Neural crest cell (in vitro differentiated cells): ENCODE measurements around the gene FYCO1. TPM values are rescaled to one million over a fixed set of nuclear protein-coding genes. Genes with fewer than 3 reads are reported as not detected.

Experiments
- DNase-seq: peaks from one replicate; pipeline ENCODE4 v3.0.0; 2021; ENCODE audit warnings: low read depth, mixed read lengths, low spot score
- H3K27ac Mint-ChIP-seq: one replicate; pipeline ENCODE4 v1.8.0; 2021; ENCODE audit warnings: mild to moderate bottlenecking, mixed read lengths; ENCODE audit not compliant: unreplicated experiment
- H3K27me3 Mint-ChIP-seq: 2 replicates; pipeline ENCODE4 v1.8.0; 2021; ENCODE audit warnings: low read depth, mild to moderate bottlenecking, mixed read lengths
- H3K36me3 Mint-ChIP-seq: 2 replicates; pipeline ENCODE4 v1.8.0; 2021; ENCODE audit warnings: low read depth, mild to moderate bottlenecking, mixed read lengths
- H3K4me1 Mint-ChIP-seq: 2 replicates; pipeline ENCODE4 v1.8.0; 2021; ENCODE audit warnings: mixed read lengths
- H3K4me3 Mint-ChIP-seq: one replicate; pipeline ENCODE4 v1.8.0; 2021; ENCODE audit warnings: mild to moderate bottlenecking, mixed read lengths
- H3K9me3 Mint-ChIP-seq: 2 replicates; pipeline ENCODE4 v1.8.0; 2021; ENCODE audit warnings: mixed read lengths
- CTCF ChIP-seq: fragments of 200-600 bp; sonication (generic); conservative IDR thresholded peaks from 2 replicates; pipeline ENCODE4 v1.5.0; 2021; ENCODE audit warnings: antibody characterized with exemption, mild to moderate bottlenecking
- total RNA-seq: library from RNA; stranded (reverse); gene quantifications from 2 replicates; pipeline ENCODE4 v1.2.1, GENCODE V29; 2021

The FYCO1 gene
- total RNA-seq, 1 donor from 2014 or later = 9.7 TPM

GRCh38 chr3:46017720-46018119 lies 22.1 kb upstream of the FYCO1 start:
- Mint-ChIP-seq H3K27me3 (no peaks in the 10 kb centered on the region), H3K9me3 (peaks cover 8% of the 10 kb centered on the region), H3K27ac (no peak overlapping the region), H3K4me1 (no peaks in the 10 kb centered on the region), H3K36me3 (no peaks in the 10 kb centered on the region), H3K4me3 (no peak overlapping the region)
- TF ChIP-seq CTCF = no peak
- no peak for DNase-seq

GRCh38 chr3:46013316-46014094 lies 17.9 kb upstream of the FYCO1 start:
- DNase-seq = no peak
- no peaks in the 10 kb centered on the region for H3K36me3 Mint-ChIP-seq
- H3K27ac Mint-ChIP-seq = no peak overlapping the region
- TF ChIP-seq CTCF = no peak
- no peak overlapping the region for H3K4me3 Mint-ChIP-seq
- H3K9me3 Mint-ChIP-seq = no peaks in the 10 kb centered on the region
- peaks cover 3% of the 10 kb centered on the region for H3K27me3 Mint-ChIP-seq
- H3K4me1 Mint-ChIP-seq = no peaks in the 10 kb centered on the region

DNA sequence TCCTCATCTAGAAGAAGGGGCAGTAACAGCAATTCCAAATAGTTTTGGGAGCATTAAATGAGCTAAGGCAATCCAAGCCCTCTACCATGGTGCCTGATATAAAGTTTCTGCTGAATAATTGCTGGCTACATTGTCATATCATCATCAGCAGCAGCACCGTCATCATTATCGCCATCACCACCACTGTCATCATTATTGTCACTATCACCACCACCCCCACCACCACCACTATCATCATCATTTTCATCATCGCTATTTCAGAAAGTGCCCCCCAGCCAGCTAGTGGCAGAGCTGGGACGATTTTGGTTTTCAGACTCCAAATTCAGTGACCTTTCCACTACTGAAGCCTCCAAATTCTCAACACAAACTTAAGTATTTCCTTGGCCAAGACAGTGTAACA lies 16.6 kb upstream of the FYCO1 start:
- DNase-seq = no peak
- Mint-ChIP-seq H3K27me3 (peaks cover 3% of the 10 kb centered on the region), H3K4me3 (no peak overlapping the region), H3K27ac (no peak overlapping the region), H3K4me1 (no peaks in the 10 kb centered on the region), H3K9me3 (no peaks in the 10 kb centered on the region), H3K36me3 (no peaks in the 10 kb centered on the region)
- no peak for TF ChIP-seq CTCF

DNA sequence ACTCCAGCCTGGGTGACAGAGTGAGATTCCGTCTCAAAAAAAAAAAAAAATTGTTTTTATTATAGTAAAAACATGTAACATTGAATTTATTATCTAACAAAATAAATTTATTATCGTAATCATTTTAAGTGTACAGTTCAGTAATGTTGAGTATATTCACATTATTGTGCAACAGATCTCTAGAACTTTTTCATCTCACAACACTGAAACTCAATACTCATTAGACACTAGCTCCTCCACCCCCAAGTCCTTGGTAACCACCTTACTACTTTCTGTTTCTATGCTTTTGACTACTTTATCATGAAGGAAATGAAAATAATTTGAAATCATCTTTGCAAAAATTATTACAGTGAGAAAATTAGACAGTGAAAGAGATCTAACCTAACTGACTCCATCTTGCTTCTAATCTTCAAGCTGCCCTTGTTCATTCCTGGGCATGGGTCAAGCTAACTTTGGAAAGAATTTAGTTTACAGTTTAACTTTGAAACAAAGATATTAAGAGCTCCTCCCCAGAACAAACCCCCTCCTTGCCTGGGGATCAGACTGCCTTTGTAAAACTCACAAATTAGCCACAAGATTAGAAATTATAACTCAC lies 15.0 kb upstream of the FYCO1 start:
- H3K9me3 Mint-ChIP-seq = no peaks in the 10 kb centered on the region
- no peak overlapping the region for H3K4me3 Mint-ChIP-seq
- no peak overlapping the region for H3K27ac Mint-ChIP-seq
- peaks cover 7% of the 10 kb centered on the region for H3K27me3 Mint-ChIP-seq
- no peak for DNase-seq
- no peaks in the 10 kb centered on the region for H3K36me3 Mint-ChIP-seq
- H3K4me1 Mint-ChIP-seq = no peaks in the 10 kb centered on the region
- no peak for TF ChIP-seq CTCF

- DNase-seq = no peak
- Mint-ChIP-seq H3K27ac (no peak overlapping the region), H3K4me1 (no peaks in the 10 kb centered on the region), H3K9me3 (no peaks in the 10 kb centered on the region), H3K36me3 (no peaks in the 10 kb centered on the region), H3K27me3 (peaks cover 7% of the 10 kb centered on the region), H3K4me3 (no peak overlapping the region)
- no peak for TF ChIP-seq CTCF
These were observed 12.4 kb upstream of the FYCO1 start for GRCh38 chr3:46008058-46008457.
